HEK293T (cell line): ENCODE data around the gene ZNFX1.

Experiments used
- CTBP1 ChIP-seq: fragments of 450-650 bp; IDR thresholded peaks from 2 replicates; pipeline ENCODE4 v1.6.1; 2016; ENCODE audit warnings: borderline replicate concordance
- FOXA1 ChIP-seq: fragments of 450-650 bp; IDR thresholded peaks from 2 replicates; pipeline ENCODE4 v1.6.1; 2016; ENCODE audit warnings: mild to moderate bottlenecking
- FOXM1 ChIP-seq: fragments of 450-650 bp; IDR thresholded peaks from 2 replicates; pipeline ENCODE4 v1.6.1; 2017; ENCODE audit warnings: mild to moderate bottlenecking, borderline replicate concordance
- LEF1 ChIP-seq: fragments of 450-650 bp; IDR thresholded peaks from 2 replicates; pipeline ENCODE4 v1.6.1; 2017; ENCODE audit warnings: mild to moderate bottlenecking, borderline replicate concordance
- PKNOX1 ChIP-seq: fragments of 450-650 bp; IDR thresholded peaks from 2 replicates; pipeline ENCODE4 v1.6.1; 2016
- SP1 ChIP-seq: fragments of 450-650 bp; IDR thresholded peaks from 2 replicates; pipeline ENCODE4 v1.6.1; 2017
- SUZ12 ChIP-seq: fragments of 450-650 bp; IDR thresholded peaks from 2 replicates; pipeline ENCODE4 v1.6.1; 2016; ENCODE audit warnings: mild to moderate bottlenecking
- TARDBP ChIP-seq: fragments of 450-650 bp; IDR thresholded peaks from 2 replicates; pipeline ENCODE4 v1.6.1; 2016

DNA sequence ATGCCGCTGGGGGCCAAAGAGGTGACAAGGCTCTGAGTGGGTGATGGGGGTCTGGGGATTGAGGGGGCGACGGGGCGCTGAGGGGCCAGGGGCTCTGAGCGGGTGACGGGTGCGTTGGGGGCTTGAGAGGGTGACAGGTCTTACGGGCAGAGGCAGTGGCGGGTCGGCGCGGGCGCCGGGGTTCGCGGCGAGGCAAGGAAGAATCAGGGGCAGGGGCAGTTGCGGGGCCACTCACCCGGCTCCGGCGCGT, 146 bp downstream of the ZNFX1 start:
- TF ChIP-seq SP1, result no peak
- TF ChIP-seq LEF1, result no peak
- TF ChIP-seq PKNOX1, result no peak
- no peak for TF ChIP-seq SUZ12
- no peak for TF ChIP-seq TARDBP
- no peak for TF ChIP-seq CTBP1
- TF ChIP-seq FOXM1, result no peak
- no peak for TF ChIP-seq FOXA1
